ENCODE data around the gene B4GALT2.

The B4GALT2 gene

GRCh38 chr1:43985984-43986595, 7.1 kb downstream of the B4GALT2 start:
- DNase-seq = no peak

- DNase-seq = no peak
Observed at GRCh38 chr1:43986712-43987111, 7.7 kb downstream of the B4GALT2 start.

- DNase-seq = no peak
Observed at GRCh38 chr1:43987159-43987902, 8.3 kb downstream of the B4GALT2 start.

GRCh38 chr1:43990271-43991199, 11.5 kb downstream of the B4GALT2 start:
- no peak for DNase-seq

GRCh38 chr1:43991200-43991475, 12.1 kb downstream of the B4GALT2 start:
- no peak for DNase-seq

- peak; percentile 50 to 72 (median 56) for DNase-seq
Observed at GRCh38 chr1:43991476-43992231, 12.6 kb downstream of the B4GALT2 start, which contains the start of gene CCDC24. CCDC24 (plus strand) TSS chr1:43991599; CDS start chr1:43991879, 280 bp downstream.

GRCh38 chr1:43992232-43992995, 13.4 kb downstream of the B4GALT2 start:
- DNase-seq = no peak

GRCh38 chr1:43993206-43993914, 14.3 kb downstream of the B4GALT2 start:
- no peak for DNase-seq

- no peak for DNase-seq
Observed at GRCh38 chr1:43994071-43994470, 15.1 kb downstream of the B4GALT2 start.

- DNase-seq = no peak
Observed at GRCh38 chr1:43994794-43995790, 16.1 kb downstream of the B4GALT2 start.

- DNase-seq = no peak
Observed at GRCh38 chr1:43995984-43996732, 17.1 kb downstream of the B4GALT2 start.

GRCh38 chr1:43996733-43997115, 17.7 kb downstream of the B4GALT2 start:
- no peak for DNase-seq

- DNase-seq = no peak
Observed at GRCh38 chr1:43997295-43997999, 18.4 kb downstream of the B4GALT2 start.

- DNase-seq = no peak
Observed at GRCh38 chr1:43998000-43998378, 19.0 kb downstream of the B4GALT2 start.

GRCh38 chr1:43999455-43999854, 20.4 kb downstream of the B4GALT2 start:
- DNase-seq = no peak

GRCh38 chr1:44000122-44000665, 21.2 kb downstream of the B4GALT2 start:
- DNase-seq = no peak

- DNase-seq = no peak
Observed at GRCh38 chr1:44002165-44002564, 23.2 kb downstream of the B4GALT2 start.

- no peak for DNase-seq
Observed at GRCh38 chr1:44002606-44003157, 23.7 kb downstream of the B4GALT2 start.

Data from stimulated activated naive CD4-positive, alpha-beta T cell (primary cell).